ENCODE data around the gene CES4A. TPM values are rescaled to one million over a fixed set of nuclear protein-coding genes. Genes with fewer than 3 reads are reported as not detected.
"Not testable (repeated sequence)": the region's sequence is repeated elsewhere in the genome, so short reads cannot be mapped to it uniquely, and the experiment has no call there.

CES4A gene
- total RNA-seq, 6 experiments from 2014 or later = 1.7 to 3.5 (median 2.3) TPM

- Mint-ChIP-seq H3K4me3 (no peak overlapping the region), H3K27me3 (ENCODE audit: insufficient read depth) (peaks cover 8% of the 10 kb centered on the region), H3K4me1 (ENCODE audit: low read depth) (peaks cover 26% of the 10 kb centered on the region), H3K27ac (no peak overlapping the region), H3K9me3 (peaks cover 10% of the 10 kb centered on the region), H3K36me3 (ENCODE audit: low read depth) (peaks cover 8% of the 10 kb centered on the region)
- TF ChIP-seq CTCF (IDR thresholded peaks at IDR 0.05) = no peak
- no peak for DNase-seq
These were observed 35.8 kb upstream of the CES4A start for GRCh38 chr16:66952430-66953110.

- Mint-ChIP-seq H3K27ac (no peak overlapping the region), H3K4me1 (ENCODE audit: low read depth) (peaks cover 16% of the 10 kb centered on the region), H3K4me3 (no peak overlapping the region; the same call in 1 of the 2 replicates), H3K27me3 (ENCODE audit: insufficient read depth) (peaks cover 11% of the 10 kb centered on the region), H3K9me3 (peaks cover 10% of the 10 kb centered on the region), H3K36me3 (ENCODE audit: low read depth) (peaks cover 8% of the 10 kb centered on the region)
- no peak for DNase-seq
- TF ChIP-seq CTCF (IDR thresholded peaks at IDR 0.05) = no peak
These were observed 34.8 kb upstream of the CES4A start for GRCh38 chr16:66953462-66954096.

- H3K4me1 Mint-ChIP-seq (ENCODE audit: low read depth) = peaks cover 13% of the 10 kb centered on the region
- peaks cover 8% of the 10 kb centered on the region for H3K36me3 Mint-ChIP-seq (ENCODE audit: low read depth)
- peak; percentile 71 for DNase-seq
- peak; percentile 90 for TF ChIP-seq CTCF (IDR thresholded peaks at IDR 0.05)
- H3K4me3 Mint-ChIP-seq = no peak overlapping the region; the same call in 1 of the 2 replicates
- peaks cover 10% of the 10 kb centered on the region for H3K9me3 Mint-ChIP-seq
- H3K27ac Mint-ChIP-seq = no peak overlapping the region
- peaks cover 15% of the 10 kb centered on the region for H3K27me3 Mint-ChIP-seq (ENCODE audit: insufficient read depth)
These were observed 34.2 kb upstream of the CES4A start for GRCh38 chr16:66954097-66954659.

GRCh38 chr16:66955363-66956153, 32.8 kb upstream of the CES4A start:
- not testable (repeated sequence) for H3K36me3 Mint-ChIP-seq (ENCODE audit: low read depth); H3K27ac Mint-ChIP-seq; H3K4me3 Mint-ChIP-seq; DNase-seq
- H3K9me3 Mint-ChIP-seq = peaks cover 10% of the 10 kb centered on the region
- peaks cover 13% of the 10 kb centered on the region for H3K4me1 Mint-ChIP-seq (ENCODE audit: low read depth)
- peaks cover 19% of the 10 kb centered on the region for H3K27me3 Mint-ChIP-seq (ENCODE audit: insufficient read depth)

GRCh38 chr16:66956154-66956457, 32.3 kb upstream of the CES4A start:
- not testable (repeated sequence) for H3K27ac Mint-ChIP-seq; H3K9me3 Mint-ChIP-seq; H3K4me3 Mint-ChIP-seq; DNase-seq; H3K36me3 Mint-ChIP-seq (ENCODE audit: low read depth)
- peaks cover 20% of the 10 kb centered on the region for H3K27me3 Mint-ChIP-seq (ENCODE audit: insufficient read depth)
- peaks cover 13% of the 10 kb centered on the region for H3K4me1 Mint-ChIP-seq (ENCODE audit: low read depth)

GRCh38 chr16:66958857-66959703, 29.3 kb upstream of the CES4A start:
- Mint-ChIP-seq H3K4me3 (no peak overlapping the region), H3K27ac (no peak overlapping the region; the same call in 1 of the 2 replicates), H3K36me3 (ENCODE audit: low read depth) (no peaks in the 10 kb centered on the region), H3K27me3 (ENCODE audit: insufficient read depth) (peaks cover 26% of the 10 kb centered on the region), H3K4me1 (ENCODE audit: low read depth) (peaks cover under 1% of the 10 kb centered on the region), H3K9me3 (no peaks in the 10 kb centered on the region)
- TF ChIP-seq CTCF (IDR thresholded peaks at IDR 0.05) = no peak
- no peak for DNase-seq

Data from HFFc6 (cell line).